CD4-positive, alpha-beta memory T cell (primary cell): ENCODE measurements around the gene CUBN. TPM values are rescaled to one million over a fixed set of nuclear protein-coding genes. Genes with fewer than 3 reads are reported as not detected.

Experiments used
- CTCF ChIA-PET: fragments of 350-600 bp; sonication (Branson Sonifier 250); formaldehyde crosslinking; loops from one replicate; lab custom pipeline; 2021; ENCODE audit warnings: inconsistent platforms; ENCODE audit not compliant: partially characterized antibody; lab: Charles Lee
- POLR2A ChIA-PET: fragments of 350-600 bp; sonication (Branson Sonifier 250); formaldehyde crosslinking; loops from one replicate; lab custom pipeline; 2021; ENCODE audit not compliant: partially characterized antibody; lab: Charles Lee
- DNase-seq, 5 donors: peaks; one replicate each; pipeline versions ENCODE4 v3.0.0 to v3.0.0-alpha.2; 2020 to 2022; ENCODE audit warnings: mixed read lengths in 1 of 5
- H3K27ac ChIP-seq: one replicate; pipeline ENCODE4 v1.7.0; 2013; ENCODE audit warnings: low read depth, low read length
- H3K27me3 ChIP-seq: 2 replicates; pipeline ENCODE4 v1.7.0; 2013; ENCODE audit warnings: mild to moderate bottlenecking, low read length, moderate library complexity; ENCODE audit not compliant: insufficient read depth
- H3K36me3 ChIP-seq: 2 replicates; pipeline ENCODE4 v1.7.0; 2013; ENCODE audit warnings: mild to moderate bottlenecking, low read length, moderate library complexity; ENCODE audit not compliant: insufficient read depth
- H3K4me1 ChIP-seq: 2 replicates; pipeline ENCODE4 v1.7.0; 2013; ENCODE audit warnings: mild to moderate bottlenecking, low read length, moderate library complexity; ENCODE audit not compliant: insufficient read depth
- H3K4me3 ChIP-seq, 2 donors: one replicate each; pipeline ENCODE4 v1.7.0; 2013; ENCODE audit warnings: low read length in 2 of 2, mild to moderate bottlenecking in 1 of 2
- H3K9me3 ChIP-seq, 2 donors: one replicate each; pipeline ENCODE4 v1.7.0; 2013; ENCODE audit warnings: low read length in 2 of 2, control low read depth in 1 of 2; ENCODE audit not compliant: control insufficient read depth in 1 of 2
- H3K27ac Mint-ChIP-seq, 7 donors: one replicate each; pipeline ENCODE4 v1.8.0; 2020 to 2021; ENCODE audit warnings: mixed read lengths in 7 of 7, mild to moderate bottlenecking in 6 of 7, inconsistent platforms in 3 of 7, moderate library complexity in 3 of 7
- H3K27me3 Mint-ChIP-seq, 2 donors: one replicate each; pipeline ENCODE4 v1.8.0; 2020 to 2021; ENCODE audit warnings: mixed read lengths in 2 of 2
- H3K36me3 Mint-ChIP-seq, 2 donors: one replicate each; pipeline ENCODE4 v1.8.0; 2020 to 2021; ENCODE audit warnings: mixed read lengths in 2 of 2, inconsistent platforms in 1 of 2, mild to moderate bottlenecking in 1 of 2
- H3K4me1 Mint-ChIP-seq, 4 donors: one replicate each; pipeline ENCODE4 v1.8.0; 2020 to 2021; ENCODE audit warnings: mixed read lengths in 4 of 4, mild to moderate bottlenecking in 1 of 4
- H3K4me3 Mint-ChIP-seq, 8 donors: one replicate each; pipeline ENCODE4 v1.8.0; 2020 to 2021; ENCODE audit warnings: mixed read lengths in 8 of 8, mild to moderate bottlenecking in 7 of 8, moderate library complexity in 6 of 8, inconsistent platforms in 3 of 8
- H3K9me3 Mint-ChIP-seq, 8 donors: one replicate each; pipeline ENCODE4 v1.8.0; 2020 to 2021; ENCODE audit warnings: mixed read lengths in 8 of 8, mild to moderate bottlenecking in 5 of 8, inconsistent platforms in 3 of 8, moderate library complexity in 1 of 8
- intact Hi-C: fragments of 100-400 bp; cut with micrococcal nuclease; formaldehyde crosslinking; loops from one replicate; pipeline ENCODE4 v1.15.1; 2023
- polyA plus RNA-seq, 2 donors: library from polyadenylated mRNA; unstranded; fragments of 300-500 nt; fragmentation: Illumina TruSeq; gene quantifications; one replicate each; pipeline ENCODE4 v1.2.3, GENCODE V29; 2021
- total RNA-seq, 2 experiments: library from RNA; stranded (reverse); gene quantifications; one replicate each; pipeline ENCODE4 v1.2.3, GENCODE V29; 2021

Gene CUBN
- total and polyA plus RNA-seq, 4 experiments from 2014 or later, result 0.49 to 10.9 (median 8.5) TPM; not detected in 1

DNA sequence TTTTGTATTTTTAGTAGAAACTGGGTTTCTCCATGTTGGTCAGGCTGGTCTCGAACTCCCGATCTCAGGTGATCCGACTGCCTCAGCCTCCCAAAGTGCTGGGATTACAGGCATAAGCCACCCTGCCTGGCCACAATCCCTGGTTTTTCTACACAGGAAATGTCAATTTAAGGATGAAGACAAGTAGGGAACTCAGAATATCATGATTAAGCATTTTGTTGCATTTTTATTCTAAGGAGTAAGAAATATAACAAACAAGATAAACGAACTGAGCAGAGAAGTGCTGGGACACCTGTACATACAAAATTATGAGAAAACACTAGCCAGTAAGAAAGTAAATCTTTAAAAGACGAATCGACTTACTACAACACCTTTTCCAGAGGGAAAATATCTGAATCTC is 69.3 kb downstream of the CUBN start:
- peak overlapping the region in 1 of 7 donors; percentile 37 for H3K27ac Mint-ChIP-seq
- H3K4me1 Mint-ChIP-seq, result peaks cover 7 to 16% (median 10%) of the 10 kb centered on the region in 4 donors
- POLR2A ChIA-PET, result no interaction called here
- intact Hi-C loops, result no loop called here
- no peak overlapping the region for H3K4me3 ChIP-seq
- H3K9me3 Mint-ChIP-seq, result no peaks in the 10 kb centered on the region
- no peaks in the 10 kb centered on the region for H3K27me3 Mint-ChIP-seq
- DNase-seq, result no peak
- H3K9me3 ChIP-seq, result no peaks in the 10 kb centered on the region
- H3K27ac ChIP-seq, result no peak overlapping the region
- CTCF ChIA-PET, result no interaction called here
- no peaks in the 10 kb centered on the region for H3K36me3 ChIP-seq
- no peak overlapping the region for H3K4me3 Mint-ChIP-seq
- H3K27me3 ChIP-seq, result no peaks in the 10 kb centered on the region
- peaks cover 8 to 22% of the 10 kb centered on the region in 2 donors for H3K36me3 Mint-ChIP-seq
- H3K4me1 ChIP-seq, result no peaks in the 10 kb centered on the region

DNA sequence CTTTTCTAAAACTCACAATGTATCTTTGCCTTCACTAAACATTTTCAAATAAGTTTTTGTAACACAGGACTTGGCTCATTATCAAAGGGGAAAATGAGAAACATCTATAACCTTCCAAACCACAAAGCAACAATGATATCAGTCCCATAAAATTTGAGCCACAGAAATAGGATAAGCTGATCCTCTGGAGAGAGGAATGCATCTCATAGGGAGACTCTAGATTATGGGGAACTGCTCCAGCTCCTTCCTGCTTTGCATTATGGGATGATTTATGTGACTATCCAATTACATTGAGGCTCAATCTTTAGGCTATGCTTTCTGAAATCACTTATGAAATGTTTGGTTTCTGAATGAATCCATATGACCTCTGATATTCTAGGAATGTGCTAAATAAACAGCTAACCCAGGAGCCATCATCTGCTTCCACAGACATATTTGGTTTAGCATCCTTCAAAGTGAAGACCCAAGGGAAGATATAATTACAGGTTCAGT is 70.4 kb downstream of the CUBN start:
- Histone ChIP-seq H3K4me3 (no peak overlapping the region), H3K4me1 (no peaks in the 10 kb centered on the region), H3K9me3 (no peaks in the 10 kb centered on the region), H3K27me3 (no peaks in the 10 kb centered on the region), H3K36me3 (no peaks in the 10 kb centered on the region), H3K27ac (no peak overlapping the region)
- H3K36me3 Mint-ChIP-seq, result peaks cover 7 to 17% of the 10 kb centered on the region in 2 donors
- no peaks in the 10 kb centered on the region for H3K9me3 Mint-ChIP-seq
- H3K4me1 Mint-ChIP-seq, result peaks cover 6 to 16% (median 10%) of the 10 kb centered on the region in 4 donors
- no peaks in the 10 kb centered on the region for H3K27me3 Mint-ChIP-seq
- CTCF ChIA-PET, result no interaction called here
- H3K4me3 Mint-ChIP-seq, result no peak overlapping the region
- POLR2A ChIA-PET, result no interaction called here
- peak overlapping the region in 1 of 7 donors; percentile 48 for H3K27ac Mint-ChIP-seq
- no peak for DNase-seq
- intact Hi-C loops, result no loop called here

DNA sequence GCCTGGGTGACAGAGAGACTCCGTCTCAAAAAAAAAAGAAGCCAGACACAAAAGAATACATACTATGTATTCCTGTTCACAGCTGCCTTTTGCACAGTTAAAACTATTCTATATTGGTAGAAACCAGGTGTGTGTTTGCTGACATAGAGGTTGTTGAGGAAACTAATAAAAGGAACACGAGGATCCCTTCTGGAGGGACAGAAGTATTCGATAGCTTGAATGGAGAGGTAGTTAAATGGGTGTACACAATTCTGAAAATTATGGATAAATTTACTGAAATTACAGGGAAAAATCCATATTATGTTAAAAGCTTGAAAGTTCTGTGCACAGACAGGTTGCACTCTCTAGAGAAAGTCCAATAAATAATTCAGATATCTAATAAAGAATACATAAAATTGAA is 71.5 kb downstream of the CUBN start:
- CTCF ChIA-PET, result no interaction called here
- H3K9me3 ChIP-seq, result no peaks in the 10 kb centered on the region
- Mint-ChIP-seq H3K4me3 (no peak overlapping the region), H3K4me1 (peaks cover 6 to 13% (median 8%) of the 10 kb centered on the region in 4 donors), H3K36me3 (peaks cover 2 to 7% of the 10 kb centered on the region in 2 donors), H3K27ac (peak overlapping the region in 1 of 7 donors; percentile 67), H3K27me3 (no peaks in the 10 kb centered on the region), H3K9me3 (no peaks in the 10 kb centered on the region)
- POLR2A ChIA-PET, result no interaction called here
- no peak overlapping the region for H3K4me3 ChIP-seq
- H3K27ac ChIP-seq, result no peak overlapping the region
- H3K27me3 ChIP-seq, result no peaks in the 10 kb centered on the region
- intact Hi-C loops, result no loop called here
- no peak for DNase-seq
- H3K36me3 ChIP-seq, result no peaks in the 10 kb centered on the region
- no peaks in the 10 kb centered on the region for H3K4me1 ChIP-seq

DNA sequence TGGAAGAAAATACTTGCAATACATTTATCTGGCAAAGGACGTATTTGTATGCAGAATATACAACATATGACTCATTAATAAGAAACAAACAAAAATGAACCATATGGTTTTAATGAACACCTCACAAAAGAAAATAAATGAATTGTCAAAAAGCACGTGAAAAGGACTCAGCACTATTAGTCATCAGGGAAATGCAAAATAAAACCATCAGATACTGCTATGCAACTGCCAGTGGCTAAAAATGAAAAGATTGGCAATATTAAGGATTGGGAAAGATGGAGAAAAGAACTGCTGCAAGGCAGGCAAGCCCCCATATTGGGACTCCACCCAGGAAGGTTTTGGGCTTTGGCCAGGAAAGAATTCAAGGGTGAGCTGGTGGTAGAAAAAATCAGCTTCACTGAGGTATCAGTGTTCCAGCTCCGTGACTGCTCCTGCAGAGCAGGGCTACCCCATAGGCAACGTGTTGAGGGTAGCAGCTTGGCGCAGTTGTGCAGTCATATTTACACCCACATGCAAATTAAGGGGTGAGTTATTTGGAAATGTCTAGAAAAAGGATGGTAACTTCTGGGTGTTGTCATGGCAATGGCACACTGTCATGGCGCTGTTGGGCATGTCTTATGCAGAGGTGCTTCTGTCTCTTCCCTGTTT is 72.7 kb downstream of the CUBN start:
- Mint-ChIP-seq H3K4me1 (peaks cover 0 to 10% (median 4%) of the 10 kb centered on the region in 4 donors), H3K9me3 (peaks cover 0 to 3% (median 0%) of the 10 kb centered on the region in 8 donors), H3K4me3 (no peak overlapping the region), H3K27me3 (no peaks in the 10 kb centered on the region), H3K27ac (no peak overlapping the region), H3K36me3 (peaks cover 2 to 8% of the 10 kb centered on the region in 2 donors)
- no peaks in the 10 kb centered on the region for H3K27me3 ChIP-seq
- H3K9me3 ChIP-seq, result no peaks in the 10 kb centered on the region
- no peaks in the 10 kb centered on the region for H3K4me1 ChIP-seq
- intact Hi-C loops, result no loop called here
- H3K27ac ChIP-seq, result no peak overlapping the region
- ChIA-PET POLR2A (no interaction called here), CTCF (no interaction called here)
- no peak for DNase-seq
- no peak overlapping the region for H3K4me3 ChIP-seq
- no peaks in the 10 kb centered on the region for H3K36me3 ChIP-seq

DNA sequence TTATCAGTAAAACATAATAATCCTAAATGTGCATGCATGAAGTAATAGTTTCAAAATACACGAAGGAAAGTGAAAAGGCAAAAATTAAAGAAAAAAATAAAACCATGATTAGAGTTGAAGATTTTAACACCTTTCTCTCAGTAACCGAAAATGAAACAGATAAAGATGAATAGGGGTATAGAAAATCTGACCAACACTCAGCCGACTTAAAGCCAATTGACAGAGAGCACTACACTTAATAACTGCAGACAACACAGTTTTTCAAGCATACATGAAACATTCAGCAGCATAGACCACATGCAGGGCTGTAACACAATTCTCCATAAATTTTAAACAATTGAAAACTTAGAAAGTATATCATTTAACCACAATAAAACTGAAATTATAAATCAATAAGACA is 76.1 kb downstream of the CUBN start:
- DNase-seq, result no peak
- Histone ChIP-seq H3K36me3 (no peaks in the 10 kb centered on the region), H3K9me3 (no peaks in the 10 kb centered on the region), H3K27ac (no peak overlapping the region), H3K4me3 (no peak overlapping the region), H3K4me1 (no peaks in the 10 kb centered on the region), H3K27me3 (no peaks in the 10 kb centered on the region)
- ChIA-PET CTCF (no interaction called here), POLR2A (no interaction called here)
- H3K27me3 Mint-ChIP-seq, result no peaks in the 10 kb centered on the region
- peaks cover 0 to 3% (median under 1%) of the 10 kb centered on the region in 4 donors for H3K4me1 Mint-ChIP-seq
- intact Hi-C loops, result no loop called here
- H3K9me3 Mint-ChIP-seq, result peaks cover 0 to 6% (median 2%) of the 10 kb centered on the region in 8 donors
- H3K4me3 Mint-ChIP-seq, result no peak overlapping the region
- peaks cover 10 to 30% of the 10 kb centered on the region in 2 donors for H3K36me3 Mint-ChIP-seq
- H3K27ac Mint-ChIP-seq, result peak overlapping the region in 1 of 7 donors; percentile 36

DNA sequence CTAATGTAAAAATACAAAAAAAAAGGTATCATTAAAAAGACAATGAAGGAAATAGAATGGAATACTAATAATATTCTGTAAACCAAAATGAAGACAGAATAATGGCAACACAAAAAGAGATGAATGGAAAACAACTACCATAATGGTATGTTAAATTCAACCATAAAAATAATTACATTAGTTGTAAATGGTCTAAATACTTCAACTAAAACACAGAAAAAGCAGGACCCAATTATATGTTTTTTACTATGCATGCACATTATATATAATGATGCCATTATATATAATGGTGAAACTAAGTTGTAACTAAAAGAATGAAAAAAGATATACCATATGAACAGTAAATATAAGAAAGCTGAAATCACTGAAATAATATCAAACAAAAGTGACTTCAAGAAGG is 76.5 kb downstream of the CUBN start:
- intact Hi-C loops, result no loop called here
- Mint-ChIP-seq H3K4me1 (peaks cover 0 to 3% (median under 1%) of the 10 kb centered on the region in 4 donors), H3K4me3 (no peak overlapping the region), H3K27me3 (no peaks in the 10 kb centered on the region), H3K9me3 (peaks cover 0 to 6% (median 2%) of the 10 kb centered on the region in 8 donors), H3K36me3 (peaks cover 10 to 30% of the 10 kb centered on the region in 2 donors), H3K27ac (peak overlapping the region in 1 of 7 donors; percentile 2)
- no peaks in the 10 kb centered on the region for H3K4me1 ChIP-seq
- no peak overlapping the region for H3K4me3 ChIP-seq
- no peak overlapping the region for H3K27ac ChIP-seq
- H3K36me3 ChIP-seq, result no peaks in the 10 kb centered on the region
- H3K9me3 ChIP-seq, result no peaks in the 10 kb centered on the region
- no peak for DNase-seq
- CTCF ChIA-PET, result no interaction called here
- POLR2A ChIA-PET, result no interaction called here
- no peaks in the 10 kb centered on the region for H3K27me3 ChIP-seq

DNA sequence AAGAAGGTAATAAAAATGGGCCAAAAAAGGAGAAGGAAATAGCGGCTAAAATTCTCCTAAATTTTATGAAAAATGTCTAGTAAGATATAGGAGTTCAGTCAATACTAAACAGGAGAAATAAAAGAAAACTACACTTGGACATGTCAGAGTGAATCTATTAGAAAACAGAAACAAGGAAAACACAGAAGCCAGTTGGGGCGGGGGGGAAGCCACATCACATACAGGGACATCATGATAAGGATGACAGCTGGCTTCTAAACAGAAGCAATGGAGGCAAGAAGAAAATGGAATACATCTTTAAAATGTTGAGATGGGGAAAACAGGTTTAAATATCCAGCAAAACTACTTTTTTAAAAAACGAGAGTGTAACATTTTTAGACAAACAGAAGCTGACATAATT is 77.8 kb downstream of the CUBN start:
- Histone ChIP-seq H3K36me3 (no peaks in the 10 kb centered on the region), H3K4me1 (no peaks in the 10 kb centered on the region), H3K4me3 (no peak overlapping the region), H3K27ac (no peak overlapping the region), H3K27me3 (no peaks in the 10 kb centered on the region), H3K9me3 (no peaks in the 10 kb centered on the region)
- ChIA-PET CTCF (no interaction called here), POLR2A (no interaction called here)
- H3K27me3 Mint-ChIP-seq, result no peaks in the 10 kb centered on the region
- DNase-seq, result no peak
- peak overlapping the region in 2 of 7 donors; percentile 8 to 37 for H3K27ac Mint-ChIP-seq
- H3K36me3 Mint-ChIP-seq, result peaks cover 8 to 29% of the 10 kb centered on the region in 2 donors
- no peak overlapping the region for H3K4me3 Mint-ChIP-seq
- peaks cover 0 to 6% (median 2%) of the 10 kb centered on the region in 8 donors for H3K9me3 Mint-ChIP-seq
- peaks cover 0 to 5% (median 1%) of the 10 kb centered on the region in 4 donors for H3K4me1 Mint-ChIP-seq
- intact Hi-C loops, result no loop called here
